CD4-positive, alpha-beta T cell treated with Interleukin-21 for 1 hour (primary cell): ENCODE measurements around the gene ZG16B.
A peak's percentile ranks its signal among the peaks of the same experiment; 100 is the strongest.

Source experiments
- DNase-seq: peaks from one replicate; pipeline ENCODE4 v3.0.0-alpha.2; 2020

The ZG16B gene

DNA sequence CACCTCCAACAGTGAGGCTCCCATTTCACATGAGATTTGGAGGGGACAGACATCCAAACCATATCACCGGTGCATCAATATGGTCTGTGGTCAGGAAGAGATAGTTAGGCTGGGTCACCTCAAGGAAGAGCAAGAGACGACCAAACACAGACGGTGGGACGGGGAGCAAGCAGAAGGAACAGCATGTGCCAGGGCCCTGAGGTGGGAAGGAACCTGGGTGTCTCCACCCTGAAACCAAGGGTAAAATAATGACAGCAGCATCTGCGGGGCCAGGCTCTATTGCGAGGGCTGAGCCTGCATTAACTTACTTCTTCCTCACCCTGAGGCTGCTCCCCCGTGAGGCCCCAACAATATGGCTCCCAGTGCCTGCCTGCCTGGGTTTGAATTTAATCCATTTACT, 21.9 kb upstream of the ZG16B start:
- DNase-seq, result no peak

DNA sequence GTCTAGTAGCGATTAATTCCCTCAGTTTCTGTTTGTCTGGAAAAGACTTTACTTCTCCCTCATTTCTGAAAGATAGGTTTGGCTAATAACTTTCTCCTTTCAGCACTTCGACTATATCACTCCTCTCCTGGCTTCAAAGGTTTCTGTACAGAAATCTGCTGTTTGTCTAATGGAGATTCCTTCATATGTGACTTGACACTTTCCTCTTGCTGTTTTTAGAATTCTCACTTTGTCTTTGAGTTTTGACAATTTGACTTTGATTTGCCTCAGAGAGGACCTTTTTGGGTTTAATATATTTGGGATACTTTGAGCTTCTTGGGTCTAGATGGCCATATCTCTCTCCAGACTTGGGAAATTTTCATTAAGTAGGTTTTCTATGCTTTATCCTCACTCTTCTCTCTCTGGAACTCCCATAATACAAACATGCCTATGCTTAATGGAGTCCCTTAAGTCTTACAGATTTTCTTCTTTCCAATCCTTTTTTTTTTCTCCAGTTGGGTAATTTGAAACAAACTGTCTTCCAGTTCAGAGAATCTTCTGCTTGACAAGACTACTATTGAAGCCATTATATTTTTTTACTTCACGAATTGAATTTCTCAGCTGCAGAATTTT, 20.8 kb upstream of the ZG16B start:
- no peak for DNase-seq

DNA sequence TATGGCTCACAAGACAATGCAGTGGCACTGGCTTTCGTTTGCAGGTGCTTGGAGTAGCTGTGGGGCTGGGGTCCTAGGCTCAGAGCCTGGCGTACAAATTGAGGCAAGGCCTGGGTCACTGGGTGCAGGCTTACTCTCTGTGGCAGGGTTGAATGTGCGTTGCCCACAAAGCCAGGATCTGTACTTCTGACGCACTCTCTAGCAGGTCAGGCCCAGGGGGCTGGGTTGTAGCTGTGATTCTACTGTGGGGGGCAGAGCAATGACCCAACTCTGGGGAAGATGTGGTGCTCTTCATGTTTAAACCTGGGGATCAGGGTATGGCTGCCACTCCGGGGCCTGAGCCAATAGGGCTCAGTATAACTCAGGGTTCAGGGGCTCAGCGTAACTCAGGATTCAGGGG, 19.5 kb upstream of the ZG16B start:
- no peak for DNase-seq

DNA sequence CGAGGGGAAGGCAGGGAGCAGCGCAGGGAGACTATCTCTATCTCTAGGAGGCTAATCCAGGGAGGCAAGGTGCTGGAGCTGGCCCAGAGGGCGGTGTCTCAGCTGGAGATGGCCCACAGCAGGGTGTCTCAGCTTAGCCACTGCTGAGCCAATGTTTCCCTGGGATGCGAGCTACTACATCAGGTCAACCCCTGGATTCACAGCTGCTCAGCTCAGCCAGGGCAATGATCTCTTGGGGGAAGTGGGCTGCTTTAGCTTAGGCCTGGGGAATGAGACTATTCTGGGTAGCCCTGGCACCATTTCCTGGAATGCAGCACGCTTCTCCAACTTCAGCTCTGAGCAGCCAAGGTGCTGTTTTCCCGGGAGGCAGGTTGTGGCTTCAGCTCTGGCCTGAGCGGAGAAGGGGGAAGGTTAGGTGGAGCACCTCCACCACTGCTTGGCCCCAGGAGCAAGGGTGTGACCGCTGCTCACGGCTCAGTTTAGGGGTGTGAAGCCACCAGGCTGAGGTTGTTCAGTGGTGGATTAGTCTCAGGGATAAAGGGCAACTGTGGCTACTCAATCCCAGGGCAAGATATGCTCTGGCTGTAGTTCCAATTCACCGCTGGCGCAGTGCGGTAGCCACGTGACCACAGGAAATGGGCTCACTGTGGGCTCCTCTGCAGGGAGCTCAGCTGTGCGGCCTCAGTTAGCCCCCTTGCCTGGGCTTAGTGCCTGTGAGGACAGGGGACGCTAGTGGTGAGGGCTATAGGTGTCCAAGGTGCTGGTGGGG, 18.2 kb upstream of the ZG16B start:
- DNase-seq, result no peak

DNA sequence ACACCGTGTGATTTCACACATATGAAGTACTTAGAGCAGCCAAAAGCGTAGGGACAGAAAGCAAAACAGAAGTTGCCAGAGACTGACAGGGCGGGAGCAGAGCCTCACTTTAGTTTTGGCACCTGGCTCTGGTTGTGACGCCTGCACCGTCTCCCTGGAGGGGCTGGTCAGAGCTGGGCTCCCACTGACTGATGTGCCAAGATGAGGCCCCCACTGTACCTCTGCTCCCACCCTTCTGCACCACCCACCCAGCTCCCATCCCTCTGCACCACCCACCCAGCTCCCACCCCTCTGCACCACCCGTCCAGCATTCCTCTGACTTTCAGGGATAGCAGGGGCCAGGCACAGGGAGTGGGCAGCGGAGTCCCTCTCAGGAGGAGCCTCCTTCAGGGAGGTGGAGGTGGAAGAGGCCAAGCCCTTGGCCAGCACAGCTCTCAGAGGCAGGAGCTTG, 16.3 kb upstream of the ZG16B start:
- no peak for DNase-seq

DNA sequence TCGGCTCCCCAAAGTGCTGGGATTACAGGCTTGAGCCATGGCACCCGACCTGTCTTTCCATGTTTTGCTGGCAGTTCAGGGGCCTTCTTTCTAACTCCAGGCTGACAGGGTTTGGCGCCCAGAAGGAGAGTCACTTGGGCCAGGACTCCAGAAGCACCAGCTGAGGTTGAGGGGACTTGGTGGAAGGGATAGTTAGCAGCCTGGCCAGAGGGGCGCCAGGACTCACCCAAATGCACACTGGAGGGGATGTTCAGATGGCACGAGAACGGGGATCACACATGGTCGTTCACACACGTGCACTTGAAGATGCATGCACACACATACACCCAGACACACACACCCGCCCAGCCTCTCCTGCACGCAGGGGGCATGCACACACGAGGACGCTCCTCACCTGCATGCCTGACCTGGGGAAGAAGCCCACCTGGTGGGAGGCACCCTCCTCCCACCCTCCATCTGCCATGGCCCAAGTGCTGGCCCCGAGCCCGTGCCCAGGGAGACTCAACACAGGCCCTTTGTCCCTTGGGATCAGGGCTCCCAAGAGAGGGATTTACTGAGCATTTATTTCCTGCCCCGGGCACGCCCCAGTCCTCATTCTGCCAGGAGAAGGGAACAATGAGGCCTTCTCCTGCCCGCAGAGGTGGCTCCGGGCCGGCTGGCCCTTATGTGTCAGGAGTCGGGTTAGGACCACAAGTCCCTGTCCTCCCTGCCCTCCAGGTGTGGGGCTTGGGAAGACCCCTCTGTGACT, 15.4 kb upstream of the ZG16B start:
- no peak for DNase-seq

DNA sequence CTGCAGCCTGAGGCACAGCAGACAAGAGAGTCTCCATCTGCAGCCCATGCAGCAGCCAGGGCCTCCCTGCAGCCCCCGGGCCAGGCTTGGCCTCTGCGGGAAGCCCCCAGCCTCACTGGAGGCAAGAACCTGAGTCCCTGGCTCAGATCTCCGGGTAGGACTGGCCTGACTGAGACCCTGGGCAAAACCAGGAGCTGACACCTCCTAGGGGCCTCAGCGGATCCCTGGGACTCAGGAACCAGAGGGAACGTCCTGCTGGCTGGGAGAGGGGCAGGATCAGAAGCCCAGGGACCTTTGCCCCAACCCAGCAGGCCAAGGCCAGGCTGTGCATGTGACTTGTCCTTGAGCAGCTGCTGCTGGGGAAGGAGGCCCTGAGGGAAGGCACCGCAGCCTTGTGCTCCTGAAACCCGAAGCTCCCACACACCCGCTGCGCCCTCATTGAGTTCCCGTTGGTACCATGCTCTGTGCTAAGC, 14.8 kb upstream of the ZG16B start:
- DNase-seq, result no peak

DNA sequence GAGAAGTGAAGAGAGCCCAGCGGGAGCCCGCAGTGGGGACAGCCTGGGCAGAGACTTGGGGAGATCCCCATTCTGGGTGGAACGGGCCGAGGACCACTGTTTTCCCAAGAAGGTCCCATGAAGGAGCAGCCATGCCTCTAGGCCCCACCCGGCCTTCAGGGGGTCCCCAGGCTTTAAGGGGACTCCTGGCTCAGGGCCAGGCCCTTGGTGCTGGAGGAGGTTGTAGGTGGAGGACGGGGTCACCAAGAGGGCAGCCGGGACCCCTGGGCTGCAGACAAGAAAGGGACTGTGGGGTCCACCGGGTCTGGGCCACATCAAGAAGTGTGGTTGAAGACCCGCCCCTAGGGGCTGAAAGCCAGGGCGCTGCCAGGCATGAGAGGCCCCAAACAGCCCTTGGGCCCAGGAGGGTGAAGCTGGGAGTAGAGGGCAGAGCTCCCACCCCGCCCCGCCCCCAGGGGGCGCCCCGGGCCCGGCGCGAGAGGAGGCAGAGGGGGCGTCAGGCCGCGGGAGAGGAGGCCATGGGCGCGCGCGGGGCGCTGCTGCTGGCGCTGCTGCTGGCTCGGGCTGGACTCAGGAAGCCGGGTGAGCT, 13.3 kb upstream of the ZG16B start, which contains the start of gene PRSS21:
Gene PRSS21, plus strand, starts transcription at position 487 of the 589 bp plus-strand sequence. Its CDS starts 32 bp downstream, at position 519.
- DNase-seq, result peak; percentile 36

DNA sequence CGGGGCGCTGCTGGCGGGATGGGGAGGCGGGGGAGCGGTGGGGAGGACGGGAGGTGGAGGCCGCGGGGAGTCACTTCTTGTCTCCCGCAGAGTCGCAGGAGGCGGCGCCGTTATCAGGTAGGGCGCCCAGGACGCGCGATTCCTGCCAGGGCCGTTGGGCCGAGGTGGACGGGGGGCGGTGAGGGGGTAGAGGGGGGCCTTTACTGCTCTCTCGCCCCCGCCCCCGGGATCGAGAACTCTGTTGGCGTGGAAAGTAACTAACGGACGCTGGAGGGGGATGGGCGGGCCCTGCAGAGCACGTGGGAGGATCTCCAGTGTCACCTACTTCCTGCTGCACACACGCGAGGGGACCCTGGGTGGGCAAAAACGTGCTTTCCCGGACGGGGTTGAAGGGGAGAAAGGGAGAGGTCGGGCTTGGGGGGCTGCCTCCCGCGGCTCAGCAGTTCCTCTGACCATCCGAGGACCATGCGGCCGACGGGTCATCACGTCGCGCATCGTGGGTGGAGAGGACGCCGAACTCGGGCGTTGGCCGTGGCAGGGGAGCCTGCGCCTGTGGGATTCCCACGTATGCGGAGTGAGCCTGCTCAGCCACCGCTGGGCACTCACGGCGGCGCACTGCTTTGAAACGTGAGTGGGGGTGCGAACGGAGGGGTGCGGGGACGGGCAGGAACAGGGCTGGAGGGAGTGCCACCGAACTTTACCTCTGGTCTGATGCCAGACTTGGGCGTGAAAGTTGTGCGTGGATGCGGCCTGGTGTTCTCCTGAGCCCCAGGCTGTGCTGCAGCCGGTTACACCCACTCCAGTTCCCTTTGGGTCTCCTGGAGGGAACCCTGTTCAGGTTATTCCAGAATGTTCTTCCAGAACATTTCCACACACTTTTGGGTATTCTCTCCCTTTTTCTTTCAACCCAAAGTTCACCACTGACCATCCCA, 12.5 kb upstream of the ZG16B start:
- no peak for DNase-seq

DNA sequence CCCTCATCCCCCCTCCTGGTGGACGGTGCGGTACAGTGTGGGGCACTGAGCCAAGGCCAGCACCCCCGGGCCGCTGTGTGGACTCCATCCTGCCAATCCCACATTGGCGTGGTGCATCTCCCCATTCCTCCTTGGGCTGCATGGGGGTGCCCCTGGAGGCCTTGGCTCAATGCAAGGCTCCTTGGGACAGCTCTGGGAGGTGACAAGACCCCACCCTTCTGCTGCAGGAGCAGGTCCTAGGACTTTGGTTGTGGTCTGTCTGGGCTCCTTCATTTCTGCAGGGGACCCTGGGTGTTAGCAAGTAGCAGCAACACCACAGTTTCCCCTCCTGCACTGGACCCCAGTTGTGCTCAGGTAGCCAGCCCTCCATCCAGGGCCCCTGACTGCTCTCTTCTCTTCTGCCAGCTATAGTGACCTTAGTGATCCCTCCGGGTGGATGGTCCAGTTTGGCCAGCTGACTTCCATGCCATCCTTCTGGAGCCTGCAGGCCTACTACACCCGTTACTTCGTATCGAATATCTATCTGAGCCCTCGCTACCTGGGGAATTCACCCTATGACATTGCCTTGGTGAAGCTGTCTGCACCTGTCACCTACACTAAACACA, 11.7 kb upstream of the ZG16B start:
- no peak for DNase-seq

DNA sequence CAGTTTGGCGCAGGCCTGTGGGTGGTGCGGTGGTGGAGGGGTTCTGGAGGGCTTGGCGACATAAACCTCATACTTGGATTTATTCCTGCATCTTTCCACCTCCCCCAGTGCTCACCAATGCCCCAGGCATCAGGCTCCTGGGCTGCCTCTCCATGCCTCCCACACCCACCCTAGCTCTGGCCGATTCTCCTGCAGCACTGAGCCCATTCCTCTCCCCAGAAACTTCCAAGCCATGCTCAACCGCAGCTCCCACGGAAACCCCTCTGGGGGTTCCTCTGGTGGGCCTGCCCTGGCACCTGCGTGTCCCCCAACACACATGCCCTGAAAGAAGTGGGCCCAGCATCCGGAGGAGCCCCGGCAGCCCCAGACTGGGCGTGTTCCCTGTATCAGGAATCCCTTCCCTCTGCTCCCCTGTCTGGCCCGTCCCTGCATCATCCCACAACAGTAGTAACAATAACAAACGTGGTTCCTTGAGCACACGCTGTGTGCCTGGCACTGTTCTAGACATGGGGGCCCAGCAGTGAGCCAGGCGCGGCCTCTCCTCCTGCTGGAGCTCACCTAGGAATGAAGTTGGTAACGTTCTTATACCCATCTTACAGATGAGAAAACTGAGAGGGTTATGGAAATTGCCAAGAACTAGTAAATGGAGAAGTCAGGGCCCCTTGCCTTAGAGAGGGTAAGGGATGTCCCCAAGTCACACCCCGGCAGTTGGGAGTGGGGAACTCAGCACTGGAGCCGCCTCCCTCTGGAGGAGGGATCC, 10.7 kb upstream of the ZG16B start:
- no peak for DNase-seq

DNA sequence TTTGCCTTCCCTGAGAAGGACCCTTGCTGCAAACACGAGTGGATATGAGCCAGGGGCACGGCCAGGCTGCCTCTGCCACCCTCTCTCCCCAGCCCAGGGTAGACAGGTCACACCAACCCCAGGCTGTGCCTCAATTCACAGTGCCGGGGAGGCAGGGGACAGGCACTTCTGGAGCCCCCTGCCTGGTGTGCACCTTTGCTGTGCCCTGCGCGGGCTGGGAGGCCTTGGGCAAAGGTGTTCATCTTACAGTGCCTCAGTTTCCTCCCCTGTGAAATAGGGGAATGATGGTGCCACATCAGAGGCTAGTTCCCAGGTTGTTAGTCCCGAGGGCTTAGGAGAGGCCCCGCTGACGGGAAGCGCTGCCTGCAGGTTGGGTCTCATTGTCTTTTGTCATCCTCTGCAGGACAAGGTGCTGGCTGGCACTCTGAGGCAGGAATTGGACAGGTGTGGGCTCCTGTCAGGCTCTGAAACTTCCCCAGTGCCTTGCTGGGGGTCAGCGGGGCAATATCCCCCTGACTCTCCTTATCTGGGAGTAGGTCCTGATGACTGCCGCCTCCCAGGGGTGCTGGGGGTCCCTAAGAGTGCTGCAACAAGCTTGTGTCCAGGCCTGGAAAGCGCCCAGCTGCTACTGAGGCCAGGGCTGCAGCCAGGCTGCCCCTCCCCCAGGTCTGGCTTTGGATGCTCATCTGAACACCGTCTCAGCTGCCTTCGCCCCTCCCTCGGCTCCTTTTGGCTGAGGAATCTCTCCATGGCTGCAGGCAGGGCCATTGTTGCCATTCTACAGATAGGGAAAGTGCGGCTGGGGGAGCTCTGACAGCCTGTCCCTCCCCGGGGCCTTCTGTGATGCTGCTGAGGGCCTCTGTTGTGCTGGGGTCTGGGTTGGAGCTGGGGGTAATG, 9.9 kb upstream of the ZG16B start:
- no peak for DNase-seq

DNA sequence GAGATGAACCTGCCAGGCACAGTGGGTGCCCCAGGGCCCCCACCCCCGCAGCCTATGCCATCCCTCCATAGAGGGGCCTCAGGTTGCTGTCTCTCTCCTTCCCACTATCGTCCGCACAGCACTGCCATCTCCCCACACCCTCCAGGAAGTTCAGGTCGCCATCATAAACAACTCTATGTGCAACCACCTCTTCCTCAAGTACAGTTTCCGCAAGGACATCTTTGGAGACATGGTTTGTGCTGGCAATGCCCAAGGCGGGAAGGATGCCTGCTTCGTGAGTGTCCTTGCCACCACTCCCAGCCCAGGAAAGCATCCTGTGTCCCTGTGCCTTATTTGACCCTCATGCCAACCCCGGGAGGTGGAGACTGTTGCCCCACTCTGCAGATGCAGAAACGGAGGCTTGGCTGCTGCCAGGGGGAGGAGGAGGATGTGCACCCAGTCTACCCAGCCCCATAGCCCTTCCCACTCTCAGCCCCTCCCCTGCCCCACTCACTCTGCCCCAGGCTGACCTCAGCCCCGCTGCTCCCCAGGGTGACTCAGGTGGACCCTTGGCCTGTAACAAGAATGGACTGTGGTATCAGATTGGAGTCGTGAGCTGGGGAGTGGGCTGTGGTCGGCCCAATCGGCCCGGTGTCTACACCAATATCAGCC, 9.1 kb upstream of the ZG16B start:
- no peak for DNase-seq

DNA sequence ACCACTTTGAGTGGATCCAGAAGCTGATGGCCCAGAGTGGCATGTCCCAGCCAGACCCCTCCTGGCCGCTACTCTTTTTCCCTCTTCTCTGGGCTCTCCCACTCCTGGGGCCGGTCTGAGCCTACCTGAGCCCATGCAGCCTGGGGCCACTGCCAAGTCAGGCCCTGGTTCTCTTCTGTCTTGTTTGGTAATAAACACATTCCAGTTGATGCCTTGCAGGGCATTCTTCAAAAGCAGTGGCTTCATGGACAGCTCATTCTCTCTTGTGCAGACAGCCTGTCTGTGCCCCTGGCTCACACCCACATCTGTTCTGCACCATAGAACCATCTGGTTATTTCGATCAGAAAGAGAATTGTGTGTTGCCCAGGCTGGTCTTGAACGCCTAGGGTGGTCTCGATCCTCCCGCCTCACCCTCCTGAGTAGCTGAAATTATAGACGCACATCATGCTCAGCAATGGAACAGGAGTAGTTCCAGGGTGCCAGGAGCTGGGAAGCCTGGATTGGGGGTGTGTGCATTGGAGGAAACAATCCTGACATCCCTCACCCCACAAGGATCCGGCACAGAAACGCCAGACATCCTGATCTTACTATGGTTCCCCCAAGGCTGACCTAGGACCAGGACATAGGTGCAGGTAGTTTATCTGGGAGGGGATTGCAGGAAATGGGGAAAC, 8.5 kb upstream of the ZG16B start:
- DNase-seq, result no peak

DNA sequence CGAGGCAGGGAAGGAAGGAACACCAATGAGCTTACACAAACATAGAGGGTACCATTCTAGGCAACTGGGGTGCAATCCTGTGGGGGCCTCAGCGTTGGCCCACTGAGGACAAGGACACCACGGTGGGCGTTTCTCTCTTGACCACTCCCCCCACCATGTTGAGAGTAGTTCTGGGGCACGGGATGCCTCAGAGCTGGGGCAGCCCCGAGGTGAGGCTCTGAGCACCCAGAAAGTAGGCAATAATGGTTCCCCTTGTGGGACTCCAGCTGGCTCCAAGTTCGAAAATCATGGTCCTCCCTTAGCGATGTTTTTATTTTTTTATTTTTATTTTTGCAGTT, 8.0 kb upstream of the ZG16B start:
- DNase-seq, result no peak

DNA sequence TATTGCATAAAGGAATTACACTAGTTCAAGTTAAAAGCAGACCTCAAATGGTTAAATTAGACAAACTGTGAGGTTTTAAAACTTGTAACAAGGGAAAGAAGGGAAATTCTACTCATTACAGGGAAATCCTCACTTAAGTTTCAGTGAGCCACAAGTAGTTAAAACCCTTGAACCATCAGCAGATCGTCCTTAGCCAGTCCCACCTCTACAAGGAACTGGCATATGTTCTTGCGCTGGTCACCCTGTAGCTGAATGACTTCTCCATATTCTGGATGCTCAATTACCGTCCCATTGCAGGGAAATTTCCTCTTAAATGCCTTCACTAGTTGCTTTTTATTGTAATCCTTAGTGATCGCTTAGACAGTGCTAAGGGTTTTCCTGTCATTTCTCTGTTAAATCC, 7.6 kb upstream of the ZG16B start:
- no peak for DNase-seq

DNA sequence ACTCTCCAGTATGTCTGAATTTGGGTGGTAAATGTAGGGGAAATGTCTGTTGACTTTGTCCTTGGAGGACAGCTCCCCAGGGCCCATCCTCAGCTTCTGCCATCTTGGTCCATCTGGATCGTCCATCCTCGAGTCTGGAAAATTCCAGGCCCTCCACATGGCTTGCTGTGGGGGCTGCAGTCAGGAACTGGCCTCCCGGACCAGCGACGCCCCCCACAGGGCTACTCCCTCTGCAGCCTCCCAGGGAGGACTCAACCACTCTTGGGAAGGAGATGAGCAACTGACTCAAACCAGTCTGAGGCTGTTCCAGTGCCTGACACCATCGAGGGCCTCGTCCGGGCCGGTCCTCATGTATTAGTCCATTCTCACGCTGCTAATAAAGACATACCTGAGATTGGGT, 5.5 kb upstream of the ZG16B start:
- no peak for DNase-seq

DNA sequence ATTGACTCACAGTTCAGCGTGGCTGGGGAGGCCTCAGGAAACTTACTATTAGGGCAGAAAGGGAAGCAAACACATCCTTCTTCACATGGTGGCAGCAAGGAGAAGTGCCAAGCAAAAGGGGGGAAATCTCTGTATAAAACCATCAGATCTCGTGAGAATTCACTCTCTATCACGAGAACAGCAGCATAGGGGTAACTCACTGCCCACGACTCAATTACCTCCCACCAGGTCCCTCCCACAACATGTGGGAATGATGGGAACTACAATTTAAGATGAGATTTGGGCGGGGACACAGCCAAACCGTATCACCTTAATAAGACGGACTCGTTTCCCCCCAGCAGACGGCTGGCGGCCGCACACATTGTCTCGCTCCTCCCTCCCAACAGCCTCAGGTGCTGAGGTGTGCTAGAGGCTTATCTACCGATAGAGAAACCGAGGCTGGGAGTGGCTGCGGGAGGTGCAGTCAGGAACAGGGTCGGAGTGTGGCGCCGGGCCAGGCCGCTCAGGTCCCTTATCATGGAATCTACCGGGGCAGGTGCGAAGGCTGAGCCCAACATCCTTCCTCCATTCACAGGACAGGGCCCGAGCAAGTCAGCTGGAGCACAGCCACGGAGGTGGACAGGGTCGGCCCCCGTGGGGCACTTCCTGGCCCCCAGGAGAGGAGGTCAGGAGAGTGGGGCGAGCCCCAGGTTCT, 4.9 kb upstream of the ZG16B start:
- no peak for DNase-seq
